ENCODE results near the gene AVL9.
"Not testable (repeated sequence)": the region's sequence is repeated elsewhere in the genome, so short reads cannot be mapped to it uniquely, and the experiment has no call there.

Gene AVL9

GRCh38 chr7:32494946-32495297, 367 bp upstream of the AVL9 start:
- DNase-seq (ENCODE audit: low read depth in 2 of 2, low spot score in 1 of 2) = no peak

GRCh38 chr7:32496052-32496813, 944 bp downstream of the AVL9 start:
- no peak for DNase-seq (ENCODE audit: low read depth in 2 of 2, low spot score in 1 of 2)

- not testable (repeated sequence) for DNase-seq (ENCODE audit: low read depth in 2 of 2, low spot score in 1 of 2)
Observed at GRCh38 chr7:32499755-32500154, 4.5 kb downstream of the AVL9 start.

- not testable (repeated sequence) for DNase-seq (ENCODE audit: low read depth in 2 of 2, low spot score in 1 of 2)
Observed at GRCh38 chr7:32500216-32500615, 4.9 kb downstream of the AVL9 start.

- no peak for DNase-seq (ENCODE audit: low read depth in 2 of 2, low spot score in 1 of 2)
Observed at GRCh38 chr7:32500922-32501341, 5.6 kb downstream of the AVL9 start.

- DNase-seq (ENCODE audit: low read depth in 2 of 2, low spot score in 1 of 2) = no peak
Observed at GRCh38 chr7:32501522-32501921, 6.2 kb downstream of the AVL9 start.

- no peak for DNase-seq (ENCODE audit: low read depth in 2 of 2, low spot score in 1 of 2)
Observed at GRCh38 chr7:32502728-32503127, 7.4 kb downstream of the AVL9 start.

GRCh38 chr7:32506266-32507054, 11.2 kb downstream of the AVL9 start:
- DNase-seq (ENCODE audit: low read depth in 2 of 2, low spot score in 1 of 2) = no peak

GRCh38 chr7:32507414-32507813, 12.1 kb downstream of the AVL9 start:
- no peak for DNase-seq (ENCODE audit: low read depth in 2 of 2, low spot score in 1 of 2)

- DNase-seq (ENCODE audit: low read depth in 2 of 2, low spot score in 1 of 2) = no peak
Observed at GRCh38 chr7:32511791-32512190, 16.5 kb downstream of the AVL9 start.

- DNase-seq (ENCODE audit: low read depth in 2 of 2, low spot score in 1 of 2) = no peak
Observed at GRCh38 chr7:32513210-32513609, 17.9 kb downstream of the AVL9 start.

- DNase-seq (ENCODE audit: low read depth in 2 of 2, low spot score in 1 of 2) = no peak
Observed at GRCh38 chr7:32515890-32516550, 20.7 kb downstream of the AVL9 start.

GRCh38 chr7:32516551-32517100, 21.3 kb downstream of the AVL9 start:
- no peak for DNase-seq (ENCODE audit: low read depth in 2 of 2, low spot score in 1 of 2)

- no peak for DNase-seq (ENCODE audit: low read depth in 2 of 2, low spot score in 1 of 2)
Observed at GRCh38 chr7:32518534-32519140, 23.3 kb downstream of the AVL9 start.

GRCh38 chr7:32519763-32520162, 24.5 kb downstream of the AVL9 start:
- DNase-seq (ENCODE audit: low read depth in 2 of 2, low spot score in 1 of 2) = no peak

GRCh38 chr7:32522746-32523530, 27.6 kb downstream of the AVL9 start:
- DNase-seq (ENCODE audit: low read depth in 2 of 2, low spot score in 1 of 2) = no peak

GRCh38 chr7:32524631-32525030, 29.3 kb downstream of the AVL9 start:
- no peak for DNase-seq (ENCODE audit: low read depth in 2 of 2, low spot score in 1 of 2)

GRCh38 chr7:32525839-32526238, 30.6 kb downstream of the AVL9 start:
- no peak for DNase-seq (ENCODE audit: low read depth in 2 of 2, low spot score in 1 of 2)

GRCh38 chr7:32531402-32531801, 36.1 kb downstream of the AVL9 start:
- DNase-seq (ENCODE audit: low read depth in 2 of 2, low spot score in 1 of 2) = no peak

GRCh38 chr7:32532086-32532485, 36.8 kb downstream of the AVL9 start:
- DNase-seq (ENCODE audit: low read depth in 2 of 2, low spot score in 1 of 2) = no peak

- no peak for DNase-seq (ENCODE audit: low read depth in 2 of 2, low spot score in 1 of 2)
Observed at GRCh38 chr7:32532716-32533115, 37.4 kb downstream of the AVL9 start.
